HCT116 (cell line): Measurements from ENCODE around the gene LSM4. TPM values are rescaled to one million over a fixed set of nuclear protein-coding genes. Genes with fewer than 3 reads are reported as not detected.
A peak's percentile ranks its signal among the peaks of the same experiment; 100 is the strongest.

Source experiments
- ATAC-seq: fragments of 200-7000 bp; cut with Tn5 transposase; 2 replicates; pipeline ENCODE4 v1.9.1; 2020; ENCODE audit warnings: mild to moderate bottlenecking, moderate library complexity
- BruUV-seq: library from RNA; stranded (reverse); fragments of 400-500 nt; replicated peaks from 2 replicates; lab custom pipeline; 2021; lab: Mats Ljungman, UMichigan
- CTCF ChIA-PET: fragments of 300-600 bp; sonication (Branson Sonifier 250); formaldehyde crosslinking; loops from one replicate; lab custom pipeline; 2021; ENCODE audit warnings: antibody characterized with exemption; lab: Charles Lee
- POLR2A ChIA-PET: fragments of 300-600, 350-600 bp; sonication (Branson Sonifier 250); formaldehyde crosslinking; loops from one replicate; lab custom pipeline; 2021; ENCODE audit warnings: antibody characterized with exemption; lab: Charles Lee
- RAD21 ChIA-PET, 2 experiments: fragments of 300-600 bp; sonication (Branson Sonifier 250); formaldehyde crosslinking; loops; one replicate each; lab custom pipeline; 2023; ENCODE audit warnings: low total read pairs in 2 of 2; ENCODE audit not compliant: uncharacterized antibody in 2 of 2, unreplicated experiment in 2 of 2, low non-redundant PET in 1 of 2; lab: Charles Lee
- DNase-seq: peaks from one replicate; pipeline ENCODE4 v3.0.0-alpha.2; 2010; ENCODE audit warnings: low read depth, low spot score
- H2AFZ ChIP-seq: fragments of 200-600 bp; shearing (Covaris generic), sonication (generic); 2 replicates; pipeline ENCODE4 v1.6.1; 2017; ENCODE audit warnings: low read depth, mixed run types, mixed read lengths, antibody characterized with exemption, low read length; ENCODE audit not compliant: poor library complexity, severe bottlenecking
- H3K27ac ChIP-seq: 2 replicates; pipeline ENCODE4 v1.5.1; 2012; ENCODE audit warnings: low read depth, low read length
- H3K27me3 ChIP-seq: fragments of 200-600 bp; sonication (generic); 2 replicates; pipeline ENCODE4 v1.6.1; 2016; ENCODE audit warnings: mixed run types, low read length, mixed read lengths; ENCODE audit not compliant: insufficient read depth
- H3K36me3 ChIP-seq, 2 experiments: fragments of 200-500 bp in 1 of 2; fragments of 200-600 bp in 1 of 2; sonication (Bioruptor generic) in 1 of 2; sonication (generic) in 1 of 2; 2 replicates each; pipeline versions ENCODE4 v1.5.1 to v1.6.1; 2014 to 2016; ENCODE audit warnings: low read length in 2 of 2, inconsistent platforms in 1 of 2, mixed read lengths in 1 of 2, mixed run types in 1 of 2; ENCODE audit not compliant: insufficient read depth in 2 of 2, control insufficient read depth in 1 of 2
- H3K4me1 ChIP-seq, 2 experiments: fragments of 200-600 bp in 1 of 2; sonication (generic) in 1 of 2; 2 replicates each; pipeline versions ENCODE4 v1.5.1 to v1.6.1; 2012 to 2017; ENCODE audit warnings: low read length in 2 of 2, inconsistent platforms in 1 of 2, mild to moderate bottlenecking in 1 of 2, mixed read lengths in 1 of 2, mixed run types in 1 of 2, moderate library complexity in 1 of 2; ENCODE audit not compliant: insufficient read depth in 2 of 2, control insufficient read depth in 1 of 2
- H3K4me2 ChIP-seq: fragments of 200-600 bp; sonication (generic); 2 replicates; pipeline ENCODE4 v1.6.1; 2017; ENCODE audit warnings: mixed run types, low read length, mixed read lengths
- H3K4me3 ChIP-seq, 2 experiments: fragments of 200-600 bp in 1 of 2; sonication (generic) in 1 of 2; replicated peaks in 1 of 2; 2 replicates each; pipeline ENCODE4 v1.5.1; 2011 to 2016; ENCODE audit warnings: low read length in 2 of 2, control low read depth in 1 of 2, low read depth in 1 of 2, mild to moderate bottlenecking in 1 of 2, mixed read lengths in 1 of 2, mixed run types in 1 of 2
- H3K79me2 ChIP-seq: fragments of 200-600 bp; sonication (generic); 2 replicates; pipeline ENCODE4 v1.6.1; 2017; ENCODE audit warnings: mild to moderate bottlenecking, mixed run types, low read length, moderate library complexity, mixed read lengths; ENCODE audit not compliant: insufficient read depth
- H3K9ac ChIP-seq: fragments of 200-600 bp; sonication (generic); 2 replicates; pipeline ENCODE4 v1.6.1; 2016; ENCODE audit warnings: low read length, mixed read lengths
- H3K9me2 ChIP-seq: fragments of 200-600 bp; sonication (generic), shearing (Covaris generic); 2 replicates; pipeline ENCODE4 v1.6.1; 2017; ENCODE audit warnings: mixed run types, mild to moderate bottlenecking, moderate library complexity; ENCODE audit not compliant: insufficient read depth
- H3K9me3 ChIP-seq, 2 experiments: fragments of 200-500 bp in 1 of 2; fragments of 200-600 bp in 1 of 2; sonication (Bioruptor generic) in 1 of 2; sonication (generic) in 1 of 2; 2 replicates each; pipeline ENCODE4 v1.6.1; 2014 to 2017; ENCODE audit warnings: low read length in 2 of 2, mixed read lengths in 2 of 2, inconsistent platforms in 1 of 2, low read depth in 1 of 2, mild to moderate bottlenecking in 1 of 2, mixed run types in 1 of 2, moderate library complexity in 1 of 2; ENCODE audit not compliant: control insufficient read depth in 1 of 2, insufficient read depth in 1 of 2
- H4K20me1 ChIP-seq: fragments of 200-600 bp; sonication (generic), shearing (Covaris generic); 2 replicates; pipeline ENCODE4 v1.6.1; 2017; ENCODE audit warnings: mixed run types, mild to moderate bottlenecking, moderate library complexity; ENCODE audit not compliant: insufficient read depth
- CBX3 ChIP-seq: IDR thresholded peaks from 2 replicates; pipeline ENCODE4 v1.6.1; 2012; ENCODE audit warnings: low read depth
- EZH2phosphoT487 ChIP-seq: fragments of 200-600 bp; IDR thresholded peaks from 2 replicates; pipeline ENCODE4 v1.6.1; 2018; ENCODE audit warnings: antibody characterized with exemption, borderline replicate concordance
- FOSL1 ChIP-seq: IDR thresholded peaks from 2 replicates; pipeline ENCODE4 v1.6.1; 2012; ENCODE audit warnings: low read depth
- JUND ChIP-seq: IDR thresholded peaks from 2 replicates; pipeline ENCODE4 v1.6.1; 2012
- MAX ChIP-seq: IDR thresholded peaks from 2 replicates; pipeline ENCODE4 v1.6.1; 2012
- POLR2AphosphoS5 ChIP-seq: IDR thresholded peaks from 2 replicates; pipeline ENCODE4 v1.6.1; 2011; ENCODE audit warnings: mild to moderate bottlenecking, low read depth, low read length, moderate library complexity
- SIN3A ChIP-seq: IDR thresholded peaks from 2 replicates; pipeline ENCODE4 v1.6.1; 2012; ENCODE audit warnings: low read depth
- SP1 ChIP-seq: IDR thresholded peaks from 2 replicates; pipeline ENCODE4 v1.6.1; 2012; ENCODE audit warnings: low read depth
- intact Hi-C: fragments of 100-400 bp; cut with micrococcal nuclease; formaldehyde crosslinking; loops from 2 replicates; pipeline ENCODE4 v1.10.0; 2022
- total RNA-seq: library from RNA; stranded (reverse); gene quantifications from one replicate; pipeline ENCODE4 v1.2.1, GENCODE V29; 2021; ENCODE audit not compliant: unreplicated experiment
- TF ChIP-seq, protein P1 (sequence below): IDR thresholded peaks from 2 replicates; pipeline ENCODE4 v1.6.1; 2011; ENCODE audit warnings: mild to moderate bottlenecking, low read length, moderate library complexity; ENCODE audit not compliant: insufficient replicate concordance; ENCODE audit errors: extremely low read depth

The LSM4 gene
- total RNA-seq, 1 experiment from 2014 or later: 400 TPM

GRCh38 chr19:18274781-18275356, 48.0 kb downstream of the LSM4 start:
- H3K27me3 ChIP-seq: no peaks in the 10 kb centered on the region
- peaks cover 24% of the 10 kb centered on the region for H3K79me2 ChIP-seq
- intact Hi-C loops: loop anchor here (1.0 to 5.0 kb wide), 3 partner anchors 30 to 83 kb away; partner anchors contain the start of gene PGPEP1
- no TSS peak for BruUV-seq
- DNase-seq: no peak
- ChIA-PET POLR2A (interaction anchor here (0.6 to 5.3 kb wide), 14 partner anchors 17 to 142 kb away, joined by 3 to 24 read pairs (median 4); partner anchors contain the start of genes GDF15 and LSM4), CTCF (interaction anchor here (0.7 to 2.3 kb wide), 10 partner anchors 18 to 162 kb away, joined by 3 to 15 read pairs (median 3); a partner anchor contains a TSS)
- no peaks in the 10 kb centered on the region for H3K9me3 ChIP-seq
- H3K4me2 ChIP-seq: peak overlapping the region; percentile 87
- no peaks in the 10 kb centered on the region for H3K9me2 ChIP-seq
- peaks cover 57 to 72% of the 10 kb centered on the region in 2 experiments for H3K4me1 ChIP-seq
- peak; percentile 63 for TF ChIP-seq MAX
- TF ChIP-seq POLR2AphosphoS5: peak; percentile 71
- peak; percentile 87 for TF ChIP-seq FOSL1
- TF ChIP-seq EZH2phosphoT487: no peak
- TF ChIP-seq CBX3: 0 out of 2 replicates have a peak, but pooled peaks have one; percentile 19
- no peak for TF ChIP-seq SIN3A
- TF ChIP-seq, protein P1, sequence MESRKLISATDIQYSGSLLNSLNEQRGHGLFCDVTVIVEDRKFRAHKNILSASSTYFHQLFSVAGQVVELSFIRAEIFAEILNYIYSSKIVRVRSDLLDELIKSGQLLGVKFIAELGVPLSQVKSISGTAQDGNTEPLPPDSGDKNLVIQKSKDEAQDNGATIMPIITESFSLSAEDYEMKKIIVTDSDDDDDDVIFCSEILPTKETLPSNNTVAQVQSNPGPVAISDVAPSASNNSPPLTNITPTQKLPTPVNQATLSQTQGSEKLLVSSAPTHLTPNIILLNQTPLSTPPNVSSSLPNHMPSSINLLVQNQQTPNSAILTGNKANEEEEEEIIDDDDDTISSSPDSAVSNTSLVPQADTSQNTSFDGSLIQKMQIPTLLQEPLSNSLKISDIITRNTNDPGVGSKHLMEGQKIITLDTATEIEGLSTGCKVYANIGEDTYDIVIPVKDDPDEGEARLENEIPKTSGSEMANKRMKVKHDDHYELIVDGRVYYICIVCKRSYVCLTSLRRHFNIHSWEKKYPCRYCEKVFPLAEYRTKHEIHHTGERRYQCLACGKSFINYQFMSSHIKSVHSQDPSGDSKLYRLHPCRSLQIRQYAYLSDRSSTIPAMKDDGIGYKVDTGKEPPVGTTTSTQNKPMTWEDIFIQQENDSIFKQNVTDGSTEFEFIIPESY: no peak
- peak; percentile 76 for TF ChIP-seq SP1
- peak; percentile 93 for TF ChIP-seq JUND
- TF ChIP-seq, all 23 proteins: peak for 6
- RAD21 ChIA-PET: interaction anchor here (0.7 to 1.7 kb wide), 3 partner anchors 21 to 54 kb away, joined by 3 to 10 read pairs (median 3); no protein-coding TSS in a partner anchor
- peak overlapping the region; percentile 1 to 47; a peak in 3 of 4 replicates for H3K4me3 ChIP-seq
- H3K9ac ChIP-seq: peak overlapping the region; percentile 66
- no peaks in the 10 kb centered on the region for H4K20me1 ChIP-seq
- H3K27ac ChIP-seq: peak overlapping the region; percentile 92
- ATAC-seq: peak; percentile 82
- no peak overlapping the region for H2AFZ ChIP-seq
- H3K36me3 ChIP-seq: 0 out of 4 replicates have a peak, but pooled peaks cover 0 to 4% of the 10 kb centered on the region in 2 experiments
